ENCODE results near the gene PMF1.

GRCh38 chr1:156225677-156226014 is 12.8 kb downstream of the PMF1 start:
- TF ChIP-seq CTCF (IDR thresholded peaks at IDR 0.05), result peak in 1 of 3 donors; percentile 9
- TF ChIP-seq POLR2A (IDR thresholded peaks at IDR 0.05), result no peak

All from breast epithelium (tissue), 3 donors.